ENCODE data around the gene METTL8.

METTL8 gene

DNA sequence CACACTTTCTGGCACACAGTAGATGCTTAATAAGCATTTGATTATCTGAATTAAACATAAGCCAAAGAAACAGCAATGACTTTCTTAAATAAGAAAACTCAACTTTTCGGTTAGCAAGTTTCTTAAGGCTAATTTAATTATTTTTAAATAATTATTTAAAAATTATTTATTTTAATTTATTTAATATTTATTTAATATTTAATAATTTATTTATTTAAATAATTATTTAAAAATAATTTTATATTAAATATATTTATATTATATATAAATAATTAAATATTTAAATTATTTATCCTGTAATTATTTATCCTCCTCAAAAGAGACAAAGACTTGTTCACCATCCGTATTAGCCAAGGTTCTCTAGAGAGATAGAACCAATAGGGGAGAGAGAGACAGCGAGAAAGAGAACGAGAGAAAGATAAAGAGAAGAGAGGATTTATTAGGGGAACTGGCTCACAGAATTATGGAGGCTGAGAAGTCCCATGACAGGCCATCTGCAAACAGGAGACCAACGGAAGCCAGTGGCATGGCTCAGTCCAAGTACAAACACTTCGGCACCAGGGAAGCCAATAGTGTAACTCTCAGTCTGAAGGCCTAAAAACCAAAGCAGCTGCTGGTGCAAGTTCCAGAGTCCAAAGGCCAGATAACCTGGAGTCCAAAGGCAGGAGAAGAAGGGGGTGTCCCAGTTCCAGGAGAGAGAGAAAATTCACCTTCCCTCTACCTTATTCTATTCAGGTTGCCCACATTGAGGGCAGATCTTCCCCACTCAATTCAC, 125.3 kb downstream of the METTL8 start:
- H3K4me3 ChIP-seq (replicated peaks in 1 of 2; ENCODE audit: low read depth in 2 of 2, low read length in 2 of 2) = no peak overlapping the region
- no peak for TF ChIP-seq CTCF (IDR thresholded peaks at IDR 0.05; ENCODE audit: low read depth, low read length)

DNA sequence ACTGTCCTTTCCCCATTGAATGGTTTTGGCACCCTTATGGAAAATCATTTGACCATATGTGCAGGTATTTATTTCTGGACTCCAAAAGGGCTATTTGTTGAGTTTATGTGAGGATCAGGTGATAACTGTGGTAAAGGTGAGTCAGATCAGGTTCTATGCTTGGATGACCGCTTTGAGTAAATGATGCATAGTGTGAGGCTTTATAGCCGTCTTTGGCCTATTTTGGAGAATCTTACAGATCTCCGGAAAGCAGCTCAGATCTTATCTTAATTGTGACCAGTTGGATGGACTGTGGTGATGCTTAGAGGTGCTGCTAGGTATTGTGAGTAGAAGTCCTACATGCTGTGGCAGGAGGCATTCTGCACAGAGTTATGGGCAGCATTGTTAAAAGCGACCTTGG, 126.2 kb downstream of the METTL8 start:
- no peak for DNase-seq (ENCODE audit: low read depth in 2 of 2)
- no peak for TF ChIP-seq CTCF (IDR thresholded peaks at IDR 0.05; ENCODE audit: low read depth, low read length)

More for the DNA sequence above, 125.3 kb downstream of the METTL8 start:
- no peak for DNase-seq (ENCODE audit: low read depth in 2 of 2)

GRCh38 chr2:171297956-171298355, 135.8 kb downstream of the METTL8 start:
- peak in 1 of 2 donors; percentile 48 for DNase-seq (ENCODE audit: low read depth in 2 of 2)
- TF ChIP-seq CTCF (IDR thresholded peaks at IDR 0.05; ENCODE audit: low read depth, low read length) = no peak
- no peak overlapping the region for H3K4me3 ChIP-seq (replicated peaks in 1 of 2; ENCODE audit: low read depth in 2 of 2, low read length in 2 of 2)

More for the DNA sequence above, 126.2 kb downstream of the METTL8 start:
- H3K4me3 ChIP-seq (replicated peaks in 1 of 2; ENCODE audit: low read depth in 2 of 2, low read length in 2 of 2) = no peak overlapping the region

- TF ChIP-seq CTCF (IDR thresholded peaks at IDR 0.05; ENCODE audit: low read depth, low read length) = no peak
- no peak for DNase-seq (ENCODE audit: low read depth in 2 of 2)
- H3K4me3 ChIP-seq (replicated peaks in 1 of 2; ENCODE audit: low read depth in 2 of 2, low read length in 2 of 2) = no peak overlapping the region
Measured at GRCh38 chr2:171294608-171295007, 139.2 kb downstream of the METTL8 start.

GRCh38 chr2:171293661-171294060, 140.1 kb downstream of the METTL8 start:
- DNase-seq (ENCODE audit: low read depth in 2 of 2) = no peak
- no peak overlapping the region for H3K4me3 ChIP-seq (replicated peaks in 1 of 2; ENCODE audit: low read depth in 2 of 2, low read length in 2 of 2)
- no peak for TF ChIP-seq CTCF (IDR thresholded peaks at IDR 0.05; ENCODE audit: low read depth, low read length)

GRCh38 chr2:171289991-171290390, 143.8 kb downstream of the METTL8 start:
- no peak for DNase-seq (ENCODE audit: low read depth in 2 of 2)
- TF ChIP-seq CTCF (IDR thresholded peaks at IDR 0.05; ENCODE audit: low read depth, low read length) = no peak
- H3K4me3 ChIP-seq (replicated peaks in 1 of 2; ENCODE audit: low read depth in 2 of 2, low read length in 2 of 2) = no peak overlapping the region

DNA sequence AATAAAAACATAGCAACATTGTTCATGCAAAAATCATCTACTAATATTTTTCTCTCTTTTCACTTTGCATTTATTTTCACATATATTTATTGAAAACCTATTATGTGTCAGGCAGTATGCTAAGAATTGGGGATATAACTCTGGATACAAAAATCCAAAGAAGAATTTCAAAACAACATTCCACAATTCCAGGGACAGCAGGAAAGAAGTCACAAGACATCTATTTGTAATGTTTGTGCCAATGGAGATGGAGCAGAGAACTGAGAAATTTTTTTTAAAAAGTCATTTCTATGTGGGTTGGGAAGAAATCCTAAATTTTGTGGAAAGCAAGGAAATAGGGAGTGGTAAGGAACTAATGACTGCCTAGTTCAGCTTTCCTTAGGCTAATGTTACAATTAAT, 144.5 kb downstream of the METTL8 start:
- TF ChIP-seq CTCF (IDR thresholded peaks at IDR 0.05; ENCODE audit: low read depth, low read length) = no peak
- DNase-seq (ENCODE audit: low read depth in 2 of 2) = no peak

More for the DNA sequence above, 144.5 kb downstream of the METTL8 start:
- no peak overlapping the region for H3K4me3 ChIP-seq (replicated peaks in 1 of 2; ENCODE audit: low read depth in 2 of 2, low read length in 2 of 2)

All from cardiac fibroblast (primary cell).